ENCODE measurements around the gene CDH13.
A peak's percentile ranks its signal among the peaks of the same experiment; 100 is the strongest.

Gene CDH13

GRCh38 chr16:82628711-82629110 is 1.9 kb downstream of the CDH13 start:
- Mint-ChIP-seq H3K4me3 (peak overlapping the region; percentile 75), H3K27me3 (ENCODE audit: low read depth, poor library complexity) (peaks cover 49% of the 10 kb centered on the region), H3K9me3 (no peaks in the 10 kb centered on the region), H3K4me1 (peaks cover 34% of the 10 kb centered on the region), H3K36me3 (ENCODE audit: low read depth) (no peaks in the 10 kb centered on the region), H3K27ac (no peak overlapping the region)
- DNase-seq, result no peak
- TF ChIP-seq CTCF (IDR thresholded peaks at IDR 0.05), result no peak

GRCh38 chr16:82629441-82630027 is 2.8 kb downstream of the CDH13 start:
- Mint-ChIP-seq H3K4me3 (peak overlapping the region; percentile 11), H3K27me3 (ENCODE audit: low read depth, poor library complexity) (peaks cover 41% of the 10 kb centered on the region), H3K9me3 (no peaks in the 10 kb centered on the region), H3K27ac (no peak overlapping the region), H3K4me1 (peaks cover 34% of the 10 kb centered on the region), H3K36me3 (ENCODE audit: low read depth) (no peaks in the 10 kb centered on the region)
- no peak for TF ChIP-seq CTCF (IDR thresholded peaks at IDR 0.05)
- no peak for DNase-seq

DNA sequence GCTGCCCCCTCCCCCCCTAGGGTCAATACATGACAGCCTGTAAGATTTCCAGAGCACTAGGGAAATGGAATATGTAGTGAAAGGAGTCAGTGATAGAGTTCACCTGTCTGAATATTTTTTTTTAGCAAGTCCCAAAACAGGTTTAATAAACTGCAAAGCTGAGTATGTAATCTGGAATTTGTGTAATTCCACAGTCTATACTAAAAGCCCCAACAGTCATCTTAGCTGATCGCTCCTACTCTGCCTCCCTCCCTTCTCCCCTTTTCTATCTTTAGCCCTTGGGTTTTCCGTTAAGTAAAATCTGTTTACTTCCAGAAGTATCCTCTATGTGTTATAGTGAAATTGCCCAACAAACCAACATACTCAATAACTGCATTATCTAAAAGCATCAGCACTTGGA is 3.5 kb downstream of the CDH13 start:
- Mint-ChIP-seq H3K9me3 (no peaks in the 10 kb centered on the region), H3K36me3 (ENCODE audit: low read depth) (no peaks in the 10 kb centered on the region), H3K27me3 (ENCODE audit: low read depth, poor library complexity) (peaks cover 38% of the 10 kb centered on the region), H3K27ac (no peak overlapping the region), H3K4me1 (peaks cover 34% of the 10 kb centered on the region), H3K4me3 (no peak overlapping the region)
- DNase-seq, result no peak
- no peak for TF ChIP-seq CTCF (IDR thresholded peaks at IDR 0.05)

DNA sequence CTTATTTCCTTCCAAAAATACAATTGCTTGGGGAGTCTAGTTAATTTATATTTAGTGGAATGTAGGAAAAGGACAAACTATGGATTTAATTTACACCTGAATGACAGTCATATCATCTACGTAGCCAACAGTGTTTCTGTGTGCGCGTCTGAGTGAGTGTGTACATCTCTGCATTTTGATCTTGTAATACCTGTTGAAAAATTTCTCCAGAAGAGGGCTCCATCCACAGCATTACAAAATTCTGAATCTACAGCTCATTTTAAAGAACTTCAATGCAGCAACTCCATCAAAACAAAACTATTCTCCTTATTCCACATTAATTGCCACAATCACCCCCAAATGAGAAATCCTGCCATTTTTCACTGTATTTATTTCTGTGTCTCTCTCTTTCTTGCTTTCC is 3.9 kb downstream of the CDH13 start:
- no peaks in the 10 kb centered on the region for H3K9me3 Mint-ChIP-seq
- no peak overlapping the region for H3K27ac Mint-ChIP-seq
- no peaks in the 10 kb centered on the region for H3K36me3 Mint-ChIP-seq (ENCODE audit: low read depth)
- peaks cover 33% of the 10 kb centered on the region for H3K27me3 Mint-ChIP-seq (ENCODE audit: low read depth, poor library complexity)
- DNase-seq, result no peak
- H3K4me1 Mint-ChIP-seq, result peaks cover 34% of the 10 kb centered on the region
- H3K4me3 Mint-ChIP-seq, result no peak overlapping the region
- TF ChIP-seq CTCF (IDR thresholded peaks at IDR 0.05), result no peak

DNA sequence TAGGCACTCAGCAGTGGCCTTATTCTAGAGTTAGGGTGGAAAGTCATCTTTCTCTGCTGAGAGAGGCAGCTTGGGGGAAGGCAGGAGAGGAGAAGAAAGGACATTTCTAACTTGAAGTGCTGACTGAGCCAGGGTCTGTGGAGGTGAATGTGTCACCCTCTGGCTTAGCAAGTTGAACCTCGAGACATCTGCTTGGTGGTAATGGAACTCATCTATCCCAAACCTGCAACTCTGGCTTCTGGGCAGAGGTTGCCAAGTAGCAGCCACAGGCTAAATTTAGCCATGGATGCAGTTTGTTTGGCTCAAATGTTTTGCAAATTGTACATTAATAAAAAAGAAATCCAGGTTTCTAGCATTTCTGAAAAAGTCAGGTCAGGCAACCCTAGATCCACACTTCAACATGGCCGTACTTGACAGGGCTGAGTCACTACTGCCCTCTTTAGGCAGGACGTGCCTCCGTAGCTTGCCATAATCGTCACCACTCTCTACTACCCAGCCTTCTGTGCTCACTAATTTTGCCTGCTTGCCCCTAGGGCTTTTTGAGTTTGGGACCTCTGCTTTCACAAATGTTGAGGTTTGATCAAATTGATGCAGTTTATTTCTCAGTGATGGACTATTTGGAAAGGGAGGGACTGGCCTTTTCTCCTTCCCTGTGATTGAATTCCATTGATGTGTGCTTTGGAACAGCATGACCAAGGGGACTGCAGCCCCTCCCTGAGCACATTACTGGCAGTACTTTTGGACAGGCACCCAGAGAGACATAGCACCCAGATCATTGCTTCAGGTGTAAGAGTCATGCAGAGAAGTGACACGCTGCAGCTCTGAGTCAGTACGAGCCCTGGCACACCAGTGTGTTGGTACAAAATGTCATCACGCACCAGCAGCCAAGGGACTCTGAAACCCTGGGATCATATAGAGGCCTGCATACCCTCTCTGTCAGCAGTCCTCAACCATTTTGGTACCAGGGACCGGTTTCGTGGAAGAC is 5.2 kb downstream of the CDH13 start:
- peaks cover 34% of the 10 kb centered on the region for H3K4me1 Mint-ChIP-seq
- H3K36me3 Mint-ChIP-seq (ENCODE audit: low read depth), result no peaks in the 10 kb centered on the region
- no peak overlapping the region for H3K27ac Mint-ChIP-seq
- no peak for TF ChIP-seq CTCF (IDR thresholded peaks at IDR 0.05)
- no peak for DNase-seq
- no peaks in the 10 kb centered on the region for H3K9me3 Mint-ChIP-seq
- peaks cover 20% of the 10 kb centered on the region for H3K27me3 Mint-ChIP-seq (ENCODE audit: low read depth, poor library complexity)
- H3K4me3 Mint-ChIP-seq, result no peak overlapping the region

Measured in nephron progenitor cell (in vitro differentiated cells).